Measurements from ENCODE around the gene CYFIP2. TPM values are rescaled to one million over a fixed set of nuclear protein-coding genes. Genes with fewer than 3 reads are reported as not detected.

Gene CYFIP2
- total and polyA plus RNA-seq, 2 of the 13 experiments (the other 11 are each of a cell fraction or from before 2014, with no cell fraction given) = 22.6 to 30.3 TPM

GRCh38 chr5:157280927-157281326 lies 15.0 kb downstream of the CYFIP2 start:
- H4K20me1 ChIP-seq (ENCODE audit: insufficient read depth, low read length) = no peaks in the 10 kb centered on the region
- H3K4me3 ChIP-seq (replicated peaks in 1 of 3; ENCODE audit: insufficient read depth in 1 of 3, low read depth in 2 of 3, low read length in 3 of 3) = no peak overlapping the region
- intact Hi-C loops (cut with micrococcal nuclease; ENCODE audit: unreplicated experiment) (no loop called here), in situ Hi-C loops (cut with HindIII; ENCODE audit: extremely low pct_ligation_motif_present, low pct_unique_long_range_greater_than_20kb) (no loop called here)
- H3K27ac ChIP-seq (ENCODE audit: extremely low read length, insufficient read depth, low read length) = no peak overlapping the region
- H3K4me2 ChIP-seq (ENCODE audit: low read depth, low read length) = no peak overlapping the region
- H2AFZ ChIP-seq (ENCODE audit: low read length) = no peak overlapping the region
- H3K9me3 ChIP-seq (ENCODE audit: low read length) = no peaks in the 10 kb centered on the region
- ChIA-PET CTCF (ENCODE audit: low intra/inter-chr PET ratio, low total read pairs) (no interaction called here), POLR2A (no interaction called here)
- no peaks in the 10 kb centered on the region for H3K36me3 ChIP-seq (replicated peaks in 1 of 2; ENCODE audit: control insufficient read depth in 1 of 2, insufficient read depth in 2 of 2, low read length in 2 of 2)
- peaks cover 7% of the 10 kb centered on the region; the same call in 1 of the 2 replicates for H3K4me1 ChIP-seq (ENCODE audit: insufficient read depth, low read length)
- TF ChIP-seq MZF1 (CRISPR knock-in tag; IDR thresholded peaks at IDR 0.05; ENCODE audit: borderline replicate concordance) = no peak
- no peak for TF ChIP-seq ZNF737 (CRISPR knock-in tag; IDR thresholded peaks at IDR 0.05; ENCODE audit: borderline replicate concordance)
- no peak for TF ChIP-seq U2AF2 (IDR thresholded peaks at IDR 0.05; ENCODE audit: low read depth, low read length)
- no peak for TF ChIP-seq RORA (CRISPR knock-in tag; IDR thresholded peaks at IDR 0.05)
- TF ChIP-seq ZNF333 (CRISPR knock-in tag; IDR thresholded peaks at IDR 0.05; ENCODE audit: borderline replicate concordance) = no peak
- no peak for TF ChIP-seq ATF5 (CRISPR knock-in tag; IDR thresholded peaks at IDR 0.05; ENCODE audit: low read depth)
- TF ChIP-seq NFYC (CRISPR knock-in tag; IDR thresholded peaks at IDR 0.05) = no peak
- TF ChIP-seq JUNB (CRISPR knock-in tag; IDR thresholded peaks at IDR 0.05; ENCODE audit: borderline replicate concordance) = no peak
- no peak for TF ChIP-seq NR2F6 (IDR thresholded peaks at IDR 0.05)
- TF ChIP-seq NR2F6 (CRISPR knock-in tag; IDR thresholded peaks at IDR 0.05) = no peak
- TF ChIP-seq JDP2 (CRISPR knock-in tag; IDR thresholded peaks at IDR 0.05; ENCODE audit: borderline replicate concordance) = no peak
- TF ChIP-seq NFE2L1 (CRISPR knock-in tag; IDR thresholded peaks at IDR 0.05; ENCODE audit: borderline replicate concordance) = no peak
- TF ChIP-seq ZNF710 (CRISPR knock-in tag; IDR thresholded peaks at IDR 0.05; ENCODE audit: borderline replicate concordance) = no peak
- TF ChIP-seq POGK (CRISPR knock-in tag; conservative IDR thresholded peaks at IDR 0.05) = no peak
- 97% methylated on average over 3 of the region's 3 CpGs for WGBS (ENCODE audit: low lambda C conversion rate)
- no peak overlapping the region for H3K9ac ChIP-seq (ENCODE audit: insufficient read depth, low read depth, low read length)
- DNase-seq (ENCODE audit: low spot score) (no peak), ATAC-seq (no peak), FAIRE-seq (no peak)
- no peaks in the 10 kb centered on the region for H3K27me3 ChIP-seq (ENCODE audit: control insufficient read depth in 1 of 2, insufficient read depth in 2 of 2, low read length in 2 of 2)
- BruUV-seq (replicated peaks) = no TSS peak
- H3K79me2 ChIP-seq (ENCODE audit: insufficient read depth, low read length) = peaks cover 17% of the 10 kb centered on the region
